GM23338 (cell line): ENCODE results near the gene MYLK. TPM values are rescaled to one million over a fixed set of nuclear protein-coding genes. Genes with fewer than 3 reads are reported as not detected.

ENCODE experiments used
- ATAC-seq: fragments of 200-7000 bp; cut with Tn5 transposase; 3 replicates; pipeline ENCODE4 v1.9.1; 2020
- DNase-seq: peaks from one replicate; pipeline ENCODE4 v3.0.0-alpha.2; 2015; ENCODE audit warnings: low spot score
- H2AFZ ChIP-seq: fragments of 200-600 bp; sonication (generic); 2 replicates; pipeline ENCODE4 v1.8.0; 2016; ENCODE audit warnings: antibody characterized with exemption, mild to moderate bottlenecking, moderate library complexity
- H3F3A ChIP-seq: fragments of 200-600 bp; sonication (generic); replicated peaks from 2 replicates; pipeline ENCODE4 v1.8.0; 2017; ENCODE audit warnings: antibody characterized with exemption, mixed run types, low read depth
- H3K27ac ChIP-seq: fragments of 200-600 bp; sonication (generic); 2 replicates; pipeline ENCODE4 v1.6.1; 2016; ENCODE audit warnings: low read depth
- H3K27me3 ChIP-seq: fragments of 200-600 bp; sonication (generic); 2 replicates; pipeline ENCODE4 v1.8.0; 2016; ENCODE audit warnings: mild to moderate bottlenecking, mixed run types, moderate library complexity; ENCODE audit not compliant: insufficient read depth
- H3K36me3 ChIP-seq: fragments of 200-600 bp; sonication (generic); 2 replicates; pipeline ENCODE4 v1.8.0; 2016; ENCODE audit warnings: mild to moderate bottlenecking; ENCODE audit not compliant: insufficient read depth
- H3K4me1 ChIP-seq: fragments of 200-600 bp; sonication (generic); 2 replicates; pipeline ENCODE4 v1.8.0; 2016; ENCODE audit warnings: mild to moderate bottlenecking, moderate library complexity; ENCODE audit not compliant: insufficient read depth
- H3K4me2 ChIP-seq: fragments of 200-600 bp; sonication (generic); 2 replicates; pipeline ENCODE4 v1.7.1; 2017; ENCODE audit warnings: mixed run types
- H3K4me3 ChIP-seq: fragments of 200-600 bp; sonication (generic); 2 replicates; pipeline ENCODE4 v1.6.1; 2016; ENCODE audit warnings: mixed run types
- H3K79me2 ChIP-seq: fragments of 200-600 bp; sonication (generic); replicated peaks from 2 replicates; pipeline ENCODE4 v1.8.0; 2017; ENCODE audit warnings: mild to moderate bottlenecking; ENCODE audit not compliant: insufficient read depth
- H3K9me2 ChIP-seq: fragments of 200-600 bp; sonication (generic); 2 replicates; pipeline ENCODE4 v1.8.0; 2017; ENCODE audit not compliant: insufficient read depth
- H4K20me1 ChIP-seq: fragments of 200-600 bp; sonication (generic); replicated peaks from 2 replicates; pipeline ENCODE4 v1.8.0; 2017; ENCODE audit warnings: mild to moderate bottlenecking; ENCODE audit not compliant: insufficient read depth
- H3K27ac Mint-ChIP-seq: 2 replicates; pipeline ENCODE4 v1.8.0; 2020; ENCODE audit warnings: inconsistent platforms, mild to moderate bottlenecking, moderate library complexity, mixed read lengths
- H3K27me3 Mint-ChIP-seq: 3 replicates; pipeline ENCODE4 v1.8.0; 2022; ENCODE audit warnings: low read depth, mild to moderate bottlenecking, moderate library complexity, mixed read lengths, inconsistent platforms; ENCODE audit not compliant: insufficient read depth, poor library complexity
- H3K36me3 Mint-ChIP-seq: 3 replicates; pipeline ENCODE4 v1.8.0; 2021; ENCODE audit warnings: low read depth, mild to moderate bottlenecking, inconsistent platforms, moderate library complexity, mixed read lengths
- H3K4me1 Mint-ChIP-seq: 3 replicates; pipeline ENCODE4 v1.8.0; 2020; ENCODE audit warnings: mild to moderate bottlenecking, inconsistent platforms, mixed read lengths
- H3K4me3 Mint-ChIP-seq: 3 replicates; pipeline ENCODE4 v1.8.0; 2021; ENCODE audit warnings: moderate library complexity, mild to moderate bottlenecking, inconsistent platforms, mixed read lengths
- H3K9me3 Mint-ChIP-seq: 3 replicates; pipeline ENCODE4 v1.8.0; 2020; ENCODE audit warnings: moderate library complexity, mild to moderate bottlenecking, inconsistent platforms, mixed read lengths
- CREB1 ChIP-seq: fragments of 250-450 bp; sonication (Bioruptor Pico); IDR thresholded peaks from 2 replicates; pipeline ENCODE4 v1.5.0; 2020; ENCODE audit warnings: low read depth, mild to moderate bottlenecking, moderate library complexity
- CTCF ChIP-seq, 2 experiments: fragments of 200-600 bp in 1 of 2; sonication (generic) in 1 of 2; conservative IDR thresholded peaks; 2 replicates each; pipeline versions ENCODE4 v1.5.1 to v1.6.1; 2016 to 2017; ENCODE audit warnings: antibody characterized with exemption in 2 of 2, low read depth in 2 of 2, mild to moderate bottlenecking in 2 of 2, moderate library complexity in 1 of 2
- ETS1 ChIP-seq: IDR thresholded peaks from 2 replicates; pipeline ENCODE4 v1.6.1; 2016; ENCODE audit warnings: antibody characterized with exemption
- EZH2 ChIP-seq: fragments of 200-600 bp; sonication (generic); IDR thresholded peaks from one replicate; pipeline ENCODE4 v1.8.0; 2017; ENCODE audit warnings: antibody characterized with exemption, mild to moderate bottlenecking, low read depth; ENCODE audit not compliant: unreplicated experiment
- EZH2phosphoT487 ChIP-seq: fragments of 200-600 bp; sonication (generic); IDR thresholded peaks from one replicate; pipeline ENCODE4 v1.8.1; 2018; ENCODE audit warnings: antibody characterized with exemption; ENCODE audit not compliant: unreplicated experiment
- NANOG ChIP-seq: IDR thresholded peaks from 2 replicates; pipeline ENCODE4 v1.6.1; 2016; ENCODE audit warnings: antibody characterized with exemption, borderline replicate concordance
- POLR2AphosphoS5 ChIP-seq: IDR thresholded peaks from 2 replicates; pipeline ENCODE4 v1.6.1; 2016; ENCODE audit warnings: antibody characterized with exemption, low read depth
- REST ChIP-seq: IDR thresholded peaks from one replicate; pipeline ENCODE4 v1.6.1; 2018; ENCODE audit warnings: antibody characterized with exemption; ENCODE audit not compliant: unreplicated experiment
- ZNF114 ChIP-seq: fragments of 250-450 bp; sonication (Bioruptor Pico); IDR thresholded peaks from 2 replicates; pipeline ENCODE4 v1.5.0; 2020; ENCODE audit warnings: mild to moderate bottlenecking, moderate library complexity
- ZNF462 ChIP-seq: fragments of 250-450 bp; sonication (Bioruptor Pico); IDR thresholded peaks from 2 replicates; pipeline ENCODE4 v1.5.0; 2020; ENCODE audit warnings: mild to moderate bottlenecking, moderate library complexity
- polyA plus RNA-seq: library from polyadenylated mRNA; unstranded; fragments of >200 nt; fragmentation: Nextera tagmentation; extraction: Ambion mirVana; gene quantifications from 2 replicates; pipeline ENCODE4 v1.2.1, GENCODE V29; 2016
- total RNA-seq: library from RNA; depleted of rRNA; stranded (reverse); fragments of >200 nt; shearing (Covaris generic); gene quantifications from 2 replicates; pipeline ENCODE4 v1.2.3, GENCODE V29; 2014

Gene MYLK
- total and polyA plus RNA-seq, 2 experiments from 2014 or later: 11.5 to 17.9 TPM

- TF ChIP-seq CTCF (conservative IDR thresholded peaks at IDR 0.05; ENCODE audit: low read depth in 2 of 2) (no peak), POLR2AphosphoS5 (no peak), EZH2phosphoT487 (no peak)
Observed at GRCh38 chr3:123722456-123722855, 161.7 kb downstream of the MYLK start (continued).

GRCh38 chr3:123722021-123722420 is 162.1 kb downstream of the MYLK start:
- H4K20me1 ChIP-seq: no peaks in the 10 kb centered on the region
- H3K27ac ChIP-seq: no peak overlapping the region
- no peaks in the 10 kb centered on the region for H3K9me3 Mint-ChIP-seq
- H3K36me3 ChIP-seq: no peaks in the 10 kb centered on the region
- peaks cover 2% of the 10 kb centered on the region for H3K27me3 Mint-ChIP-seq
- H3K27me3 ChIP-seq: no peaks in the 10 kb centered on the region
- H3K4me3 ChIP-seq: no peak overlapping the region
- no peaks in the 10 kb centered on the region for H3K79me2 ChIP-seq
- no peaks in the 10 kb centered on the region for H3F3A ChIP-seq
- ATAC-seq: no peak
- H2AFZ ChIP-seq: no peak overlapping the region
- no peak overlapping the region for H3K4me2 ChIP-seq
- H3K36me3 Mint-ChIP-seq: no peaks in the 10 kb centered on the region
- H3K4me1 ChIP-seq: no peaks in the 10 kb centered on the region
- no peak overlapping the region for H3K4me3 Mint-ChIP-seq
- no peak for DNase-seq
- H3K9me2 ChIP-seq: no peaks in the 10 kb centered on the region
- no peak overlapping the region for H3K27ac Mint-ChIP-seq
- peaks cover 13% of the 10 kb centered on the region for H3K4me1 Mint-ChIP-seq
- TF ChIP-seq REST (no peak), CTCF (conservative IDR thresholded peaks at IDR 0.05; ENCODE audit: low read depth in 2 of 2) (no peak), NANOG (no peak), EZH2phosphoT487 (no peak), EZH2 (no peak), ETS1 (no peak), ZNF114 (CRISPR knock-in tag) (no peak), POLR2AphosphoS5 (no peak), ZNF462 (CRISPR knock-in tag) (no peak), CREB1 (no peak)
